Fibroblast of lung (primary cell): ENCODE measurements around the gene AMOTL2. TPM values are rescaled to one million over a fixed set of nuclear protein-coding genes. Genes with fewer than 3 reads are reported as not detected.

Experiments
- DNase-seq, 2 donors: peaks; one replicate each; pipeline versions ENCODE4 v3.0.0 to v3.0.0-alpha.2; 2010; ENCODE audit warnings: low read depth in 2 of 2
- H2AFZ ChIP-seq: 2 replicates; pipeline ENCODE4 v1.5.1; 2012; ENCODE audit warnings: low read length, control low read depth, inconsistent platforms
- H3K27ac ChIP-seq: 2 replicates; pipeline ENCODE4 v1.5.1; 2011; ENCODE audit warnings: low read length, control low read depth; ENCODE audit not compliant: insufficient read depth
- H3K27me3 ChIP-seq: 2 replicates; pipeline ENCODE4 v1.5.1; 2011; ENCODE audit warnings: mild to moderate bottlenecking, low read length; ENCODE audit not compliant: control insufficient read depth, insufficient read depth
- H3K36me3 ChIP-seq: 2 replicates; pipeline ENCODE4 v1.5.1; 2011; ENCODE audit warnings: low read length; ENCODE audit not compliant: control insufficient read depth, insufficient read depth
- H3K4me1 ChIP-seq: 2 replicates; pipeline ENCODE4 v1.5.1; 2011; ENCODE audit warnings: low read length; ENCODE audit not compliant: control insufficient read depth, insufficient read depth; ENCODE audit errors: extremely low read depth
- H3K4me2 ChIP-seq: 2 replicates; pipeline ENCODE4 v1.5.1; 2011; ENCODE audit warnings: low read length, control low read depth; ENCODE audit not compliant: insufficient read depth; ENCODE audit errors: extremely low read depth
- H3K4me3 ChIP-seq, 4 experiments: fragments of 200-600 bp in 1 of 4; sonication (generic) in 1 of 4; replicated peaks in 1 of 4; 2 replicates each; pipeline ENCODE4 v1.5.1; 2011 to 2016; ENCODE audit warnings: low read length in 4 of 4, low read depth in 3 of 4, mild to moderate bottlenecking in 3 of 4, control low read depth in 2 of 4, inconsistent platforms in 1 of 4, mixed read lengths in 1 of 4; ENCODE audit not compliant: insufficient read depth in 1 of 4; ENCODE audit errors: control extremely low read depth in 1 of 4
- H3K79me2 ChIP-seq: 2 replicates; pipeline ENCODE4 v1.5.1; 2012; ENCODE audit warnings: mild to moderate bottlenecking, low read length, inconsistent platforms; ENCODE audit not compliant: control insufficient read depth, insufficient read depth
- H3K9ac ChIP-seq: 2 replicates; pipeline ENCODE4 v1.5.1; 2011; ENCODE audit warnings: mild to moderate bottlenecking, low read length, control low read depth; ENCODE audit not compliant: insufficient read depth
- H3K9me3 ChIP-seq: 2 replicates; pipeline ENCODE4 v1.5.1; 2012; ENCODE audit warnings: low read depth, low read length; ENCODE audit not compliant: control insufficient read depth, insufficient read depth
- H4K20me1 ChIP-seq: 2 replicates; pipeline ENCODE4 v1.5.1; 2011; ENCODE audit warnings: low read length; ENCODE audit not compliant: control insufficient read depth, insufficient read depth; ENCODE audit errors: extremely low read depth
- EZH2 ChIP-seq: IDR thresholded peaks from 2 replicates; pipeline ENCODE4 v1.5.1; 2012; ENCODE audit warnings: low read length, control low read depth, mild to moderate bottlenecking; ENCODE audit errors: missing control alignments
- polyA plus RNA-seq, 2 donors: library from polyadenylated mRNA; depleted of rRNA in 1 of 2; stranded (reverse) in 1 of 2; unstranded in 1 of 2; fragments of >200 nt; gene quantifications; 2 replicates each; pipeline ENCODE4 v1.2.1, GENCODE V29; 2011 to 2012; ENCODE audit warnings: missing spikeins in 1 of 2
- total RNA-seq: library from RNA; depleted of rRNA; stranded (reverse); fragments of >200 nt; gene quantifications from 2 replicates; pipeline ENCODE4 v1.2.1, GENCODE V29; 2014
- TF ChIP-seq, protein P1 (sequence below), 2 donors: IDR thresholded peaks in 1 of 2; conservative IDR thresholded peaks in 1 of 2; 1 replicate in 1 of 2; 2 replicates in 1 of 2; pipeline ENCODE4 v1.5.1; 2011 to 2012; ENCODE audit warnings: low read length in 2 of 2, control low read depth in 1 of 2, inconsistent platforms in 1 of 2, low read depth in 1 of 2, mild to moderate bottlenecking in 1 of 2

Gene AMOTL2
- total and polyA plus RNA-seq, 2 donors (not counting 1 experiment from before 2014, with no cell fraction given), result 74.6 to 97.0 TPM

DNA sequence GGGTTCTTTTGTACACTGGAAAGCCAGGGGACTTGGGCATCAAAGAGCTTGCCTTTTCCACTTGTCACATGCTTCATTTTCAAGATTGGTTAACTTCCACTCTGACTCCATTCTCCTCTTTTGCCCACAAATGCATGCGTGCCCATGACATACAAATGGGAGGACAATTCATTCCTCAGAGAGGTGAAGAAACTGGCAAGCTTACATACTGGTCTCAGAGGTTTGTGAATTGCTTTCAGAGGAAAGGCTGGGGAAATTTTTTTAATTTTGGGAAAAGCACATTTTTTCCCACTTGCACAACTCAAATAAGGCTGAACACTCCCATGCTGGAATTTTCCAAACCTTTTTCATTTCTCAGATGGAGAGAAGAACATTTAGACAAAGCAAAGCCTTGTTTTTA lies 20.9 kb upstream of the AMOTL2 start:
- DNase-seq, result no peak
- Histone ChIP-seq H2AFZ (no peak overlapping the region), H3K27ac (no peak overlapping the region)

DNA sequence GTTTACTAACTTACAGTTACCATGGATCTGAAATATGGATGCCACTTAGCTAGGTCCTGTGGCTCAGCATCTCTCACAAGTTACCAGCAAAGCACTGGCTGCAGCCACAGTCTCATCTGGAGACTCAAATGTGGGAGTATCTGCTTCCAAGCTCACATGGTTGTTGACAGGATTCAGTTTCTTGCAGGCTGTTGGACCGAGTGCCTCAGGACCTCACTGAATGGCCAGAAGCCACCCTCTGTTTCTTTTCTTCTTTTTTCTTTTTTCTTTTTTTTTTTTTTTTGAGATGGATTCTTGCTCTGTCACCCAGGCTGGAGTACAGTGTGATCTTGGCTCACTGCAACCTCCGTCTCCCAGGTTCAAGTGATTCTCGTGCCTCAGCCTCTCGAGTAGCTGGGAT lies 20.1 kb upstream of the AMOTL2 start:
- H3K4me2 ChIP-seq, result no peak overlapping the region
- H3K4me3 ChIP-seq, result no peak overlapping the region
- no peaks in the 10 kb centered on the region for H3K36me3 ChIP-seq
- peaks cover 6% of the 10 kb centered on the region for H3K27me3 ChIP-seq
- no peak for TF ChIP-seq EZH2
- TF ChIP-seq, protein P1, sequence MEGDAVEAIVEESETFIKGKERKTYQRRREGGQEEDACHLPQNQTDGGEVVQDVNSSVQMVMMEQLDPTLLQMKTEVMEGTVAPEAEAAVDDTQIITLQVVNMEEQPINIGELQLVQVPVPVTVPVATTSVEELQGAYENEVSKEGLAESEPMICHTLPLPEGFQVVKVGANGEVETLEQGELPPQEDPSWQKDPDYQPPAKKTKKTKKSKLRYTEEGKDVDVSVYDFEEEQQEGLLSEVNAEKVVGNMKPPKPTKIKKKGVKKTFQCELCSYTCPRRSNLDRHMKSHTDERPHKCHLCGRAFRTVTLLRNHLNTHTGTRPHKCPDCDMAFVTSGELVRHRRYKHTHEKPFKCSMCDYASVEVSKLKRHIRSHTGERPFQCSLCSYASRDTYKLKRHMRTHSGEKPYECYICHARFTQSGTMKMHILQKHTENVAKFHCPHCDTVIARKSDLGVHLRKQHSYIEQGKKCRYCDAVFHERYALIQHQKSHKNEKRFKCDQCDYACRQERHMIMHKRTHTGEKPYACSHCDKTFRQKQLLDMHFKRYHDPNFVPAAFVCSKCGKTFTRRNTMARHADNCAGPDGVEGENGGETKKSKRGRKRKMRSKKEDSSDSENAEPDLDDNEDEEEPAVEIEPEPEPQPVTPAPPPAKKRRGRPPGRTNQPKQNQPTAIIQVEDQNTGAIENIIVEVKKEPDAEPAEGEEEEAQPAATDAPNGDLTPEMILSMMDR (conservative IDR thresholded peaks at IDR 0.05 in 1 of 2, IDR thresholded peaks at IDR 0.05 in 1 of 2; ENCODE audit: low read depth in 1 of 2, low read length in 2 of 2), result no peak
- H3K9ac ChIP-seq, result no peak overlapping the region
- DNase-seq, result no peak
- H3K4me1 ChIP-seq, result peaks cover 2% of the 10 kb centered on the region
- H3K79me2 ChIP-seq, result no peaks in the 10 kb centered on the region
- H2AFZ ChIP-seq, result no peak overlapping the region
- no peak overlapping the region for H3K27ac ChIP-seq
- H4K20me1 ChIP-seq, result no peaks in the 10 kb centered on the region
- no peaks in the 10 kb centered on the region for H3K9me3 ChIP-seq

More for the DNA sequence above, 20.9 kb upstream of the AMOTL2 start:
- H3K9me3 ChIP-seq, result no peaks in the 10 kb centered on the region
- peaks cover 2% of the 10 kb centered on the region for H3K4me1 ChIP-seq
- no peak overlapping the region for H3K4me3 ChIP-seq
- H4K20me1 ChIP-seq, result no peaks in the 10 kb centered on the region
- peaks cover 6% of the 10 kb centered on the region for H3K27me3 ChIP-seq
- no peak overlapping the region for H3K4me2 ChIP-seq
- H3K9ac ChIP-seq, result no peak overlapping the region
- no peaks in the 10 kb centered on the region for H3K36me3 ChIP-seq
- no peaks in the 10 kb centered on the region for H3K79me2 ChIP-seq
- TF ChIP-seq, protein P1 (conservative IDR thresholded peaks at IDR 0.05 in 1 of 2, IDR thresholded peaks at IDR 0.05 in 1 of 2; ENCODE audit: low read depth in 1 of 2, low read length in 2 of 2), result no peak
- TF ChIP-seq EZH2, result no peak

DNA sequence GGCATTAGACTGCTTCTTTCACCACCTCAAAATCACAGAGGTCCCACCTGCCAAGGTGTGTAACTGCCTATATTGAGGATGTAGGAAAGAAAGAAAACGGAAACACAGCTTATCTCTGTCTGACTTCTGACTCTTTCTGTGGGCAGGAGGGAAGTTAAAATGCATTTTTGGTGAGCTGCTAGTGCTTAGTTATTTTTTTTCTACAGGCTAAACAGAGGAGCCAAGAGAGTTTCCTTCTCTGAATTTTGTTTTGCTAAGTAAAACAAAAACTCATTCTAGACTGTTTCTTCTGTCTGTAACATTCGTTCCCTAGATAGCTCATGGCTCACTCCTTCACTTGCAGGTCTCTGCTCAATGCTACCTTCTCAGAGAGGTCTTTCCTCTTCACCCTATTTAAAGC lies 18.8 kb upstream of the AMOTL2 start:
- H3K79me2 ChIP-seq, result no peaks in the 10 kb centered on the region
- H3K27me3 ChIP-seq, result peaks cover 6% of the 10 kb centered on the region
- no peak overlapping the region for H3K9ac ChIP-seq
- no peaks in the 10 kb centered on the region for H3K36me3 ChIP-seq
- no peak overlapping the region for H2AFZ ChIP-seq
- H3K4me1 ChIP-seq, result peaks cover 2% of the 10 kb centered on the region
- H3K4me2 ChIP-seq, result no peak overlapping the region
- TF ChIP-seq, protein P1 (conservative IDR thresholded peaks at IDR 0.05 in 1 of 2, IDR thresholded peaks at IDR 0.05 in 1 of 2; ENCODE audit: low read depth in 1 of 2, low read length in 2 of 2), result no peak
- TF ChIP-seq EZH2, result no peak
- no peak overlapping the region for H3K4me3 ChIP-seq
- no peak overlapping the region for H3K27ac ChIP-seq
- no peak for DNase-seq
- H4K20me1 ChIP-seq, result no peaks in the 10 kb centered on the region
- no peaks in the 10 kb centered on the region for H3K9me3 ChIP-seq
